ENCODE measurements around the gene CTDNEP1.

CTDNEP1 gene

GRCh38 chr17:7226721-7227710 lies 24.5 kb downstream of the CTDNEP1 start:
- DNase-seq: no peak

- DNase-seq: no peak
Measured at GRCh38 chr17:7225711-7226331, 25.7 kb downstream of the CTDNEP1 start.

GRCh38 chr17:7224661-7225111 lies 26.8 kb downstream of the CTDNEP1 start:
- DNase-seq: no peak

- DNase-seq: no peak
Measured at GRCh38 chr17:7224110-7224509, 27.4 kb downstream of the CTDNEP1 start.

GRCh38 chr17:7223375-7223774 lies 28.2 kb downstream of the CTDNEP1 start:
- no peak for DNase-seq

GRCh38 chr17:7222972-7223292 lies 28.6 kb downstream of the CTDNEP1 start:
- DNase-seq: no peak

- no peak for DNase-seq
Measured at GRCh38 chr17:7222093-7222971, 29.2 kb downstream of the CTDNEP1 start.

GRCh38 chr17:7221278-7222092 lies 30.0 kb downstream of the CTDNEP1 start:
- DNase-seq: no peak

GRCh38 chr17:7220593-7221277 lies 30.8 kb downstream of the CTDNEP1 start:
- no peak for DNase-seq

GRCh38 chr17:7219812-7220592 lies 31.5 kb downstream of the CTDNEP1 start, which contains the start of the genes ACADVL and DLG4:
TSS of gene ACADVL (plus strand) at chr17:7219938. CDS start at chr17:7219985, 47 bp downstream.
TSS of gene DLG4 (minus strand) at chr17:7219836.
- DNase-seq: no peak

- no peak for DNase-seq
Measured at GRCh38 chr17:7219229-7219811, 32.2 kb downstream of the CTDNEP1 start.

- DNase-seq: no peak
Measured at GRCh38 chr17:7218758-7219157, 32.8 kb downstream of the CTDNEP1 start.

GRCh38 chr17:7218166-7218565 lies 33.4 kb downstream of the CTDNEP1 start:
- DNase-seq: no peak

GRCh38 chr17:7217113-7217987 lies 34.2 kb downstream of the CTDNEP1 start:
- no peak for DNase-seq

GRCh38 chr17:7216242-7217112 lies 35.1 kb downstream of the CTDNEP1 start:
- no peak for DNase-seq

- no peak for DNase-seq
Measured at GRCh38 chr17:7215652-7216180, 35.8 kb downstream of the CTDNEP1 start.

- DNase-seq: no peak
Measured at GRCh38 chr17:7215136-7215638, 36.3 kb downstream of the CTDNEP1 start.
